HG02571 (cell line): Measurements from ENCODE around the gene COL2A1.

ENCODE experiments used
- ATAC-seq: cut with Tn5 transposase; IDR thresholded peaks from one replicate; pipeline ENCODE4 v1.9.1; 2021; ENCODE audit warnings: mild to moderate bottlenecking, moderate library complexity; ENCODE audit not compliant: unreplicated experiment

The COL2A1 gene

GRCh38 chr12:48004053-48004941, at the start of gene COL2A1:
Gene COL2A1, minus strand, starts transcription at chr12:48004476. Its CDS starts 155 bp downstream, at chr12:48004321.
- no peak for ATAC-seq

- no peak for ATAC-seq
Observed at GRCh38 chr12:48053883-48054282, 49.6 kb upstream of the COL2A1 start.

- ATAC-seq: no peak
Observed at GRCh38 chr12:48053122-48053521, 48.8 kb upstream of the COL2A1 start.

- ATAC-seq: no peak
Observed at GRCh38 chr12:48051681-48052080, 47.4 kb upstream of the COL2A1 start.

GRCh38 chr12:48050174-48050573, 45.9 kb upstream of the COL2A1 start:
- ATAC-seq: no peak

GRCh38 chr12:48045965-48046518, 41.8 kb upstream of the COL2A1 start:
- no peak for ATAC-seq

- no peak for ATAC-seq
Observed at GRCh38 chr12:48045061-48045846, 41.0 kb upstream of the COL2A1 start.

GRCh38 chr12:48044396-48044795, 40.1 kb upstream of the COL2A1 start:
- ATAC-seq: no peak

GRCh38 chr12:48043771-48044170, 39.5 kb upstream of the COL2A1 start:
- no peak for ATAC-seq

- no peak for ATAC-seq
Observed at GRCh38 chr12:48041591-48042423, 37.5 kb upstream of the COL2A1 start.

- ATAC-seq: no peak
Observed at GRCh38 chr12:48040354-48040753, 36.1 kb upstream of the COL2A1 start.

GRCh38 chr12:48039151-48039550, 34.9 kb upstream of the COL2A1 start:
- ATAC-seq: no peak

GRCh38 chr12:48038085-48038484, 33.8 kb upstream of the COL2A1 start:
- ATAC-seq: no peak

GRCh38 chr12:48037267-48037915, 33.1 kb upstream of the COL2A1 start:
- ATAC-seq: no peak

- no peak for ATAC-seq
Observed at GRCh38 chr12:48036818-48037217, 32.5 kb upstream of the COL2A1 start.

GRCh38 chr12:48034835-48035805, 30.8 kb upstream of the COL2A1 start:
- no peak for ATAC-seq

- ATAC-seq: no peak
Observed at GRCh38 chr12:48033451-48033850, 29.2 kb upstream of the COL2A1 start.

GRCh38 chr12:48032597-48032996, 28.3 kb upstream of the COL2A1 start:
- no peak for ATAC-seq
